HEK293 (cell line): ENCODE data around the gene TDP2.

Experiments used
- CTCF ChIA-PET: fragments of 350-600 bp; formaldehyde crosslinking; extraction: SDS; loops from one replicate; lab custom pipeline; 2021; ENCODE audit warnings: antibody characterized with exemption; lab: Yijun Ruan, JAX
- POLR2A ChIA-PET: fragments of 300-600 bp; formaldehyde crosslinking; extraction: SDS; loops from one replicate; lab custom pipeline; 2020; ENCODE audit warnings: antibody characterized with exemption, inconsistent platforms; lab: Yijun Ruan, JAX
- H3K27ac ChIP-seq: fragments of 200-500 bp; sonication (Bioruptor generic); 2 replicates; pipeline ENCODE4 v1.5.1; 2014; ENCODE audit warnings: low read depth, low read length, control low read depth, inconsistent platforms; ENCODE audit errors: extremely low read depth
- H3K36me3 ChIP-seq, 2 experiments: fragments of 200-500 bp in 1 of 2; sonication (Bioruptor generic) in 1 of 2; 1 replicate in 1 of 2; 2 replicates in 1 of 2; pipeline ENCODE4 v1.5.1; 2014 to 2017; ENCODE audit warnings: inconsistent platforms in 2 of 2, low read length in 2 of 2; ENCODE audit not compliant: control insufficient read depth in 2 of 2, insufficient read depth in 1 of 2
- H3K4me1 ChIP-seq: fragments of 200-500 bp; sonication (Bioruptor generic); 2 replicates; pipeline ENCODE4 v1.5.1; 2014; ENCODE audit warnings: mild to moderate bottlenecking, low read length, inconsistent platforms; ENCODE audit not compliant: control insufficient read depth, insufficient read depth
- H3K4me3 ChIP-seq: 2 replicates; pipeline ENCODE4 v1.5.1; 2011; ENCODE audit warnings: low read depth, mild to moderate bottlenecking, control low read depth, low read length, moderate library complexity
- H3K9me3 ChIP-seq: fragments of 200-500 bp; sonication (Bioruptor generic); 2 replicates; pipeline ENCODE4 v1.5.1; 2014; ENCODE audit warnings: low read depth, low read length, inconsistent platforms; ENCODE audit not compliant: control insufficient read depth, insufficient read depth
- KLF10 ChIP-seq: fragments of 450-650 bp; IDR thresholded peaks from 2 replicates; pipeline ENCODE4 v1.5.1; 2018; ENCODE audit warnings: missing biosample characterization, mild to moderate bottlenecking, missing genetic modification characterization
- KLF7 ChIP-seq: fragments of 450-650 bp; formaldehyde crosslinking; IDR thresholded peaks from 2 replicates; pipeline ENCODE4 v1.5.1; 2016; ENCODE audit warnings: missing biosample characterization, missing genetic modification characterization, borderline replicate concordance
- ZBTB1 ChIP-seq: fragments of 450-650 bp; formaldehyde crosslinking; IDR thresholded peaks from 2 replicates; pipeline ENCODE4 v1.5.1; 2016; ENCODE audit warnings: missing biosample characterization, missing genetic modification characterization
- ZFP3 ChIP-seq: fragments of 450-650 bp; formaldehyde crosslinking; IDR thresholded peaks from 2 replicates; pipeline ENCODE4 v1.5.1; 2016; ENCODE audit warnings: low read depth, missing biosample characterization, missing genetic modification characterization
- ZNF112 ChIP-seq: fragments of 450-650 bp; formaldehyde crosslinking; IDR thresholded peaks from 2 replicates; pipeline ENCODE4 v1.5.0; 2017; ENCODE audit warnings: missing biosample characterization, missing genetic modification characterization
- ZNF121 ChIP-seq: fragments of 450-650 bp; formaldehyde crosslinking; IDR thresholded peaks from 2 replicates; pipeline ENCODE4 v1.5.1; 2016; ENCODE audit warnings: missing biosample characterization, missing genetic modification characterization
- ZNF132 ChIP-seq: fragments of 450-650 bp; formaldehyde crosslinking; IDR thresholded peaks from 2 replicates; pipeline ENCODE4 v1.5.1; 2017; ENCODE audit warnings: missing biosample characterization, missing genetic modification characterization, borderline replicate concordance
- ZNF175 ChIP-seq: fragments of 450-650 bp; formaldehyde crosslinking; IDR thresholded peaks from 2 replicates; pipeline ENCODE4 v1.5.1; 2016; ENCODE audit warnings: missing biosample characterization, missing genetic modification characterization
- ZNF211 ChIP-seq: fragments of 450-650 bp; formaldehyde crosslinking; IDR thresholded peaks from 2 replicates; pipeline ENCODE4 v1.5.1; 2016; ENCODE audit warnings: low read depth, missing biosample characterization, missing genetic modification characterization
- ZNF292 ChIP-seq: fragments of 450-650 bp; formaldehyde crosslinking; IDR thresholded peaks from 2 replicates; pipeline ENCODE4 v1.5.1; 2016; ENCODE audit warnings: low read depth, missing biosample characterization, missing genetic modification characterization, borderline replicate concordance
- ZNF354C ChIP-seq: fragments of 450-650 bp; formaldehyde crosslinking; IDR thresholded peaks from 2 replicates; pipeline ENCODE4 v1.5.1; 2016; ENCODE audit warnings: missing biosample characterization, missing genetic modification characterization, low read depth, borderline replicate concordance
- ZNF404 ChIP-seq: fragments of 450-650 bp; formaldehyde crosslinking; IDR thresholded peaks from 2 replicates; pipeline ENCODE4 v1.5.1; 2017; ENCODE audit warnings: missing biosample characterization, missing genetic modification characterization
- ZNF423 ChIP-seq: fragments of 450-650 bp; formaldehyde crosslinking; IDR thresholded peaks from 2 replicates; pipeline ENCODE4 v1.5.1; 2016; ENCODE audit warnings: missing biosample characterization, missing genetic modification characterization
- ZNF426 ChIP-seq: fragments of 450-650 bp; formaldehyde crosslinking; IDR thresholded peaks from 2 replicates; pipeline ENCODE4 v1.5.1; 2017; ENCODE audit warnings: missing biosample characterization, missing genetic modification characterization, mild to moderate bottlenecking, inconsistent platforms, moderate library complexity
- ZNF433 ChIP-seq: fragments of 450-650 bp; formaldehyde crosslinking; IDR thresholded peaks from 2 replicates; pipeline ENCODE4 v1.5.1; 2016; ENCODE audit warnings: missing biosample characterization, missing genetic modification characterization, low read depth
- ZNF621 ChIP-seq: fragments of 450-650 bp; formaldehyde crosslinking; IDR thresholded peaks from 2 replicates; pipeline ENCODE4 v1.5.1; 2017; ENCODE audit warnings: missing biosample characterization, missing genetic modification characterization
- TF ChIP-seq, protein P1 (sequence below): fragments of 450-650 bp; formaldehyde crosslinking; IDR thresholded peaks from 2 replicates; pipeline ENCODE4 v1.5.1; 2016; ENCODE audit warnings: missing biosample characterization, missing genetic modification characterization, low read depth
- TF ChIP-seq, protein P2 (sequence below): fragments of 450-650 bp; formaldehyde crosslinking; IDR thresholded peaks from 2 replicates; pipeline ENCODE4 v1.5.1; 2016; ENCODE audit warnings: missing biosample characterization, missing genetic modification characterization
- TF ChIP-seq, protein P3 (sequence below): fragments of 450-650 bp; formaldehyde crosslinking; IDR thresholded peaks from 2 replicates; pipeline ENCODE4 v1.5.1; 2016; ENCODE audit warnings: missing biosample characterization, missing genetic modification characterization
- TF ChIP-seq, protein P4 (sequence below): fragments of 450-650 bp; formaldehyde crosslinking; conservative IDR thresholded peaks from 2 replicates; pipeline ENCODE4 v1.5.1; 2016; ENCODE audit warnings: low read depth, missing biosample characterization, missing genetic modification characterization
- TF ChIP-seq, protein P5 (sequence below): fragments of 450-650 bp; formaldehyde crosslinking; IDR thresholded peaks from 2 replicates; pipeline ENCODE4 v1.5.1; 2017; ENCODE audit warnings: missing biosample characterization, missing genetic modification characterization

TDP2 gene

GRCh38 chr6:24606200-24606930 is 60.3 kb downstream of the TDP2 start:
- H3K9me3 ChIP-seq: no peaks in the 10 kb centered on the region
- POLR2A ChIA-PET: interaction anchor here (0.7 kb wide), 1 partner anchor 98 kb away, joined by 3 read pairs; no protein-coding TSS in a partner anchor
- CTCF ChIA-PET: interaction anchor here (0.9 to 1.2 kb wide), 2 partner anchors 22 to 25 kb away, joined by 5 to 6 read pairs; no protein-coding TSS in a partner anchor
- TF ChIP-seq, protein P1, sequence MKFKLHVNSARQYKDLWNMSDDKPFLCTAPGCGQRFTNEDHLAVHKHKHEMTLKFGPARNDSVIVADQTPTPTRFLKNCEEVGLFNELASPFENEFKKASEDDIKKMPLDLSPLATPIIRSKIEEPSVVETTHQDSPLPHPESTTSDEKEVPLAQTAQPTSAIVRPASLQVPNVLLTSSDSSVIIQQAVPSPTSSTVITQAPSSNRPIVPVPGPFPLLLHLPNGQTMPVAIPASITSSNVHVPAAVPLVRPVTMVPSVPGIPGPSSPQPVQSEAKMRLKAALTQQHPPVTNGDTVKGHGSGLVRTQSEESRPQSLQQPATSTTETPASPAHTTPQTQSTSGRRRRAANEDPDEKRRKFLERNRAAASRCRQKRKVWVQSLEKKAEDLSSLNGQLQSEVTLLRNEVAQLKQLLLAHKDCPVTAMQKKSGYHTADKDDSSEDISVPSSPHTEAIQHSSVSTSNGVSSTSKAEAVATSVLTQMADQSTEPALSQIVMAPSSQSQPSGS (tag by site-specific recombination): peak; percentile 54; the same call in 1 of the 2 replicates
- TF ChIP-seq ZNF121 (tag by site-specific recombination) (no peak), ZNF354C (tag by site-specific recombination) (no peak)
- no peaks in the 10 kb centered on the region for H3K36me3 ChIP-seq
- H3K27ac ChIP-seq: no peak overlapping the region
- no peaks in the 10 kb centered on the region for H3K4me1 ChIP-seq
- H3K4me3 ChIP-seq: no peak overlapping the region

DNA sequence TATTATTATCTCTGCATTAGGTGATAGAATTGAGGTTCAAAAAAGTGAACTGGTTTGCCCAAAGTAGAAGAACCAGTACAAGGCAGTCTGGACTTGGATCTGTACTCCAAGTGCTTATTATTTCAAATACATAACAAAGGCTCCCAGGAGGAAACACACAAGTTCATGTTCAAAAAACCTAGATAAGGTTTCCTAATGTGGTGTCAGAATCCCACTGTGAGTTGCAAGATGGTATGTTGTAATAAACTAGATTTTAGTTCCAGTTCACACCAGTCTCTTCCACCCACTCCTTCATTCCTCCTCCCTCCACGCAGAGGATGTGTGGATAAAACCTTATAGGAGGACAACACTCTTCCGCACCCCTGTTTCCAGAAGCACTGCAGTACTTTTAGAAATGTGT is 63.5 kb downstream of the TDP2 start:
- ChIA-PET POLR2A (no interaction called here), CTCF (no interaction called here)
- H3K27ac ChIP-seq: no peak overlapping the region
- no peak overlapping the region for H3K4me3 ChIP-seq
- H3K4me1 ChIP-seq: no peaks in the 10 kb centered on the region
- no peaks in the 10 kb centered on the region for H3K9me3 ChIP-seq
- no peaks in the 10 kb centered on the region for H3K36me3 ChIP-seq
- TF ChIP-seq, protein P2, sequence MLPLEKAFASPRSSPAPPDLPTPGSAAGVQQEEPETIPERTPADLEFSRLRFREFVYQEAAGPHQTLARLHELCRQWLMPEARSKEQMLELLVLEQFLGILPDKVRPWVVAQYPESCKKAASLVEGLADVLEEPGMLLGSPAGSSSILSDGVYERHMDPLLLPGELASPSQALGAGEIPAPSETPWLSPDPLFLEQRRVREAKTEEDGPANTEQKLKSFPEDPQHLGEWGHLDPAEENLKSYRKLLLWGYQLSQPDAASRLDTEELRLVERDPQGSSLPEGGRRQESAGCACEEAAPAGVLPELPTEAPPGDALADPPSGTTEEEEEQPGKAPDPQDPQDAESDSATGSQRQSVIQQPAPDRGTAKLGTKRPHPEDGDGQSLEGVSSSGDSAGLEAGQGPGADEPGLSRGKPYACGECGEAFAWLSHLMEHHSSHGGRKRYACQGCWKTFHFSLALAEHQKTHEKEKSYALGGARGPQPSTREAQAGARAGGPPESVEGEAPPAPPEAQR (tag by site-specific recombination): no peak
- TF ChIP-seq ZNF112 (tag by site-specific recombination) (no peak), ZNF211 (tag by site-specific recombination) (no peak), KLF10 (tag by site-specific recombination) (no peak), ZNF621 (tag by site-specific recombination) (no peak), ZNF132 (no peak), KLF7 (tag by site-specific recombination) (no peak), ZNF292 (tag by site-specific recombination) (no peak), ZNF404 (tag by site-specific recombination) (no peak), ZNF433 (tag by site-specific recombination) (no peak), ZFP3 (tag by site-specific recombination) (no peak), ZNF423 (no peak), ZNF175 (tag by site-specific recombination) (no peak), ZNF426 (tag by site-specific recombination) (no peak), ZBTB1 (tag by site-specific recombination) (no peak)
- TF ChIP-seq, protein P3, sequence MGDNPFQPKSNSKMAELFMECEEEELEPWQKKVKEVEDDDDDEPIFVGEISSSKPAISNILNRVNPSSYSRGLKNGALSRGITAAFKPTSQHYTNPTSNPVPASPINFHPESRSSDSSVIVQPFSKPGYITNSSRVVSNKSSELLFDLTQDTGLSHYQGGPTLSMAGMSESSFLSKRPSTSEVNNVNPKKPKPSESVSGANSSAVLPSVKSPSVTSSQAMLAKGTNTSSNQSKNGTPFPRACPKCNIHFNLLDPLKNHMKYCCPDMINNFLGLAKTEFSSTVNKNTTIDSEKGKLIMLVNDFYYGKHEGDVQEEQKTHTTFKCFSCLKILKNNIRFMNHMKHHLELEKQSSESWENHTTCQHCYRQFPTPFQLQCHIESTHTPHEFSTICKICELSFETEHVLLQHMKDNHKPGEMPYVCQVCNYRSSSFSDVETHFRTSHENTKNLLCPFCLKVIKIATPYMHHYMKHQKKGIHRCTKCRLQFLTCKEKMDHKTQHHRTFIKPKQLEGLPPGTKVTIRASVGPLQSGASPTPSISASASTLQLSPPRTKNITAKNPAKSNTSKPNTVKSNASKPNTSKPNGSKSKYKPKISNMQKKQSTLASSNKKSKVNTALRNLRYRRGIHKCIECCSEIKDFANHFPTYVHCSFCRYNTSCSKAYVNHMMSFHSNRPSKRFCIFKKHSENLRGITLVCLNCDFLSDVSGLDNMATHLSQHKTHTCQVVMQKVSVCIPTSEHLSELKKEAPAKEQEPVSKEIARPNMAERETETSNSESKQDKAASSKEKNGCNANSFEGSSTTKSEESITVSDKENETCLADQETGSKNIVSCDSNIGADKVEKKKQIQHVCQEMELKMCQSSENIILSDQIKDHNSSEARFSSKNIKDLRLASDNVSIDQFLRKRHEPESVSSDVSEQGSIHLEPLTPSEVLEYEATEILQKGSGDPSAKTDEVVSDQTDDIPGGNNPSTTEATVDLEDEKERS (tag by site-specific recombination): no peak
- TF ChIP-seq, protein P4, sequence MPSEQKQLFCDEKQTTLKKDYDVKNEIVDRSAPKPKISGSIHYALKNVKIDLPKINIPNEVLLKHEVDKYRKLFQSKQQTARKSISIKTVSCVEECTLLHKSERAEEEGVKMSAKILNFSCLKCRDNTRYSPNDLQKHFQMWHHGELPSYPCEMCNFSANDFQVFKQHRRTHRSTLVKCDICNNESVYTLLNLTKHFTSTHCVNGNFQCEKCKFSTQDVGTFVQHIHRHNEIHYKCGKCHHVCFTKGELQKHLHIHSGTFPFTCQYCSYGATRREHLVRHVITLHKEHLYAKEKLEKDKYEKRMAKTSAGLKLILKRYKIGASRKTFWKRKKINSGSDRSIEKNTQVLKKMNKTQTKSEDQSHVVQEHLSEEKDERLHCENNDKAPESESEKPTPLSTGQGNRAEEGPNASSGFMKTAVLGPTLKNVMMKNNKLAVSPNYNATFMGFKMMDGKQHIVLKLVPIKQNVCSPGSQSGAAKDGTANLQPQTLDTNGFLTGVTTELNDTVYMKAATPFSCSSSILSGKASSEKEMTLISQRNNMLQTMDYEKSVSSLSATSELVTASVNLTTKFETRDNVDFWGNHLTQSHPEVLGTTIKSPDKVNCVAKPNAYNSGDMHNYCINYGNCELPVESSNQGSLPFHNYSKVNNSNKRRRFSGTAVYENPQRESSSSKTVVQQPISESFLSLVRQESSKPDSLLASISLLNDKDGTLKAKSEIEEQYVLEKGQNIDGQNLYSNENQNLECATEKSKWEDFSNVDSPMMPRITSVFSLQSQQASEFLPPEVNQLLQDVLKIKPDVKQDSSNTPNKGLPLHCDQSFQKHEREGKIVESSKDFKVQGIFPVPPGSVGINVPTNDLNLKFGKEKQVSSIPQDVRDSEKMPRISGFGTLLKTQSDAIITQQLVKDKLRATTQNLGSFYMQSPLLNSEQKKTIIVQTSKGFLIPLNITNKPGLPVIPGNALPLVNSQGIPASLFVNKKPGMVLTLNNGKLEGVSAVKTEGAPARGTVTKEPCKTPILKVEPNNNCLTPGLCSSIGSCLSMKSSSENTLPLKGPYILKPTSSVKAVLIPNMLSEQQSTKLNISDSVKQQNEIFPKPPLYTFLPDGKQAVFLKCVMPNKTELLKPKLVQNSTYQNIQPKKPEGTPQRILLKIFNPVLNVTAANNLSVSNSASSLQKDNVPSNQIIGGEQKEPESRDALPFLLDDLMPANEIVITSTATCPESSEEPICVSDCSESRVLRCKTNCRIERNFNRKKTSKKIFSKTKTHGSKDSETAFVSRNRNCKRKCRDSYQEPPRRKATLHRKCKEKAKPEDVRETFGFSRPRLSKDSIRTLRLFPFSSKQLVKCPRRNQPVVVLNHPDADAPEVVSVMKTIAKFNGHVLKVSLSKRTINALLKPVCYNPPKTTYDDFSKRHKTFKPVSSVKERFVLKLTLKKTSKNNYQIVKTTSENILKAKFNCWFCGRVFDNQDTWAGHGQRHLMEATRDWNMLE (tag by site-specific recombination): no peak
- TF ChIP-seq, protein P5, sequence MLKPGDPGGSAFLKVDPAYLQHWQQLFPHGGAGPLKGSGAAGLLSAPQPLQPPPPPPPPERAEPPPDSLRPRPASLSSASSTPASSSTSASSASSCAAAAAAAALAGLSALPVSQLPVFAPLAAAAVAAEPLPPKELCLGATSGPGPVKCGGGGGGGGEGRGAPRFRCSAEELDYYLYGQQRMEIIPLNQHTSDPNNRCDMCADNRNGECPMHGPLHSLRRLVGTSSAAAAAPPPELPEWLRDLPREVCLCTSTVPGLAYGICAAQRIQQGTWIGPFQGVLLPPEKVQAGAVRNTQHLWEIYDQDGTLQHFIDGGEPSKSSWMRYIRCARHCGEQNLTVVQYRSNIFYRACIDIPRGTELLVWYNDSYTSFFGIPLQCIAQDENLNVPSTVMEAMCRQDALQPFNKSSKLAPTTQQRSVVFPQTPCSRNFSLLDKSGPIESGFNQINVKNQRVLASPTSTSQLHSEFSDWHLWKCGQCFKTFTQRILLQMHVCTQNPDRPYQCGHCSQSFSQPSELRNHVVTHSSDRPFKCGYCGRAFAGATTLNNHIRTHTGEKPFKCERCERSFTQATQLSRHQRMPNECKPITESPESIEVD (tag by site-specific recombination): no peak
